Measurements from ENCODE around the gene PPM1H.
"Not testable (repeated sequence)": the region's sequence is repeated elsewhere in the genome, so short reads cannot be mapped to it uniquely, and the experiment has no call there.

The PPM1H gene

GRCh38 chr12:62689042-62689839 lies 245.7 kb downstream of the PPM1H start:
- no peak for FAIRE-seq
- DNase-seq (ENCODE audit: low spot score), result no peak

DNA sequence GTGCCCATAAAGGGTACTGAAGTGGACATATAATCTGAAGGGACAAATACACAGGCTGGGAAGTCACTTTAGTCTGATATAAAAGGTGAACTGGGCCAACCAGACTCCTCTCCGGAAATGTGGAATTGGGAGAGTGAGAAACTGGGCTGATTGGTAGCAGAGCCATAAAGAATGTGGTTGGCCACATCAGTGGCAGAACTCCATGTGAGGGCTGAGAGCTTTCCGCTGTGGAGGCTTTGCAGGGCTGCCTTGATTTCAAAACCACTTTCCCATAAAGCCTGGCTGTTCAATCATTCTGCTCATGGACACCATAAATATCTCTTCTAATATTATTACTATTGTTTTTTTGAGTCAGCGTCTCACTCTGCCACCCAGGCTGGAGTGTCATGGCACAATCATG lies 248.0 kb downstream of the PPM1H start:
- DNase-seq (ENCODE audit: low spot score) (no peak), FAIRE-seq (no peak)

GRCh38 chr12:62684570-62685295 lies 250.2 kb downstream of the PPM1H start:
- no peak for DNase-seq (ENCODE audit: low spot score)
- no peak for FAIRE-seq

GRCh38 chr12:62683776-62684569 lies 251.0 kb downstream of the PPM1H start:
- FAIRE-seq (no peak), DNase-seq (ENCODE audit: low spot score) (no peak)

DNA sequence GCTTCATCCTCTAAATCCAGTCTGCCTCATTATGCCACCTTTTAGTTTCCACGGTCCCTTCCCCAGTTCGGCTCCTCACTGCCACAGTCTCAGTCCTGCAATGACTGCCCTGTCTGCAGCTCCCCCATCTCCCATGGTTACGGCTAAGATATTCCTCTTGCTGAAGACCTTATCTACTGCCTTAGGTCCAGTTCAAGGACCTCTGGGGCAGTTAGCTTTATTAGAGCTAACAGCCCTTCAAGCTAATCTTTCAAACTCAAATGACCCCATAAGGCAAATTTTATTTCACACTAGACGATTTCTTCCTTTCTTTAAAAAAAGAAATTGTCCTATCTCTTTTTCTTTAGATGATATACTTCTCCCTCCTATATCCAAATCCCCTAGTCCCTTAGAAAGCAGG lies 253.6 kb downstream of the PPM1H start:
- DNase-seq (ENCODE audit: low spot score) (no peak), FAIRE-seq (no peak)

DNA sequence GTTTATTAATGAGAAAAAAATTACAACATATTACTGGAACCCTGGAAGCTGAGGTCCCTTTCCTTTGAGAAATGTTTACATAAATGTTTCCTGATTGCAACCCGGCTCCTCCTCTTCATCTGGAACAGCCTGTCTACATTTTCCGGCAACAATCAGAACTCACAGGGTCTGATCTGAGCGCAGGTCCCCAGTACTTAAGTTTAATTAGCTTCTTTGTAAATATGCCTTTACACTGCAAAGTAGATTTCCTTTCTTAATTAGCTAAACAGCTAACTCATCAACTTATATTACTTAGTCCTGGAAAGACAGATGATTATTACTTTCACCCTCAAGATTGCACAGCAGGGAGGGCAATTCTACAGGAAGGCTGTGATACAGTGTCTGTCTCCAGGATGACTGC lies 255.3 kb downstream of the PPM1H start:
- FAIRE-seq (no peak), DNase-seq (ENCODE audit: low spot score) (no peak)

DNA sequence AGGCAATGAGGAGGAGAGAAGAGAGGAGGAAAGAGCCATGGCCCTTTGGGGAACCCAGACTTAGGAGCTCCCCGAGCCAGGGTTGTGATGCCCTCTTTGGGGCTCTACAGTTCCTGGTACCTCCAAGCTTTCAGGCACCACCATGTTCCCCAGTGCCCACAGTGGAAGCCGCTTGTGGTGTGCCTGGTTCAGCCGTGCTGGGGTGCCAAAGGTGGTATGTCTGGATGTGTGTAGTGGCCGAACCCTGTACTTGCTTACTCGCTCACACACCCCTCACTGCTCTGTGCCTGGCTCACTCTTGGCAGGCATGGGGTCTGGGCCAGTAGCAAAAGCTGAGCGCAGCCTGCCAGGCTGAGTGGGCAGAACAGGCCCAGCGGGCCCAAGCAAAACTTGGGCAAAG lies 257.6 kb downstream of the PPM1H start:
- FAIRE-seq (no peak), DNase-seq (ENCODE audit: low spot score) (no peak)

DNA sequence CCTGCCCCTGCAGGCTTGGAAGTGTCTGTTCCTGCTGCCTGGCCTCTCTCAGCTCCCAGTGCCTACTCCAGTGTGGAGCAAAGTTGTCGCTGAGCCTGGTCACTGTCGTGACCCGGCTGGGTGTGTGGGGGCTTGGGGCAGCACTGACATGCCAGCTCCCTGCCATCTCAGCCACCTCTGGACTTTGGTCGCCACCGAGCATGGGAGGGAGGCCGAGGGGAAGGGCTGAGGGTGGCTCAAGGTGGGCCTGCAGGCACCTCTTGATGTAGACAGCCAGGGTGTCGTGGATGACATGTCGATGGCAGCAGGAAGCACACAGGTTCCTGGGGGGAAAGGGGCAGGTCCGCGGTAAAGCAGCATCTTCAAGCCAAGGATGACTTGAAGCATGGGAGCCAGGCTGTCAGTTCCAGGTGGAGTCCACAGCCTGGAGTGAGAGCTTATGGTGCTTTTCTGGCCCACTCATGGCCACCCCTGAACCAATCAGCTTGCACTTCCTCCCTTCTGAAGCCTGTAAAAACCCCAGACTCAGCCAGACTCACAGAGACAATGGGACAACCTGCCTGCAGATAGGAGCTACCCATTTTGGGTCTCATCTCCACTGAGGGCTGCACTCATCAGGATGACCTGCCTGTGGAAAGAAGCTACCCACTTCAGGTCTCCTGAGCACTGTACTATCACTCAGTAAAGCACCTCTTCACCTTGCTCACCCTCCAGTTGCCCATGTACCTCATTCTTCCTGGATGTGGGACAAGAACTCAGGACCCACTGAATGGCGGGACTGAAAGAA lies 258.2 kb downstream of the PPM1H start:
- DNase-seq (ENCODE audit: low spot score), result no peak
- no peak for FAIRE-seq

DNA sequence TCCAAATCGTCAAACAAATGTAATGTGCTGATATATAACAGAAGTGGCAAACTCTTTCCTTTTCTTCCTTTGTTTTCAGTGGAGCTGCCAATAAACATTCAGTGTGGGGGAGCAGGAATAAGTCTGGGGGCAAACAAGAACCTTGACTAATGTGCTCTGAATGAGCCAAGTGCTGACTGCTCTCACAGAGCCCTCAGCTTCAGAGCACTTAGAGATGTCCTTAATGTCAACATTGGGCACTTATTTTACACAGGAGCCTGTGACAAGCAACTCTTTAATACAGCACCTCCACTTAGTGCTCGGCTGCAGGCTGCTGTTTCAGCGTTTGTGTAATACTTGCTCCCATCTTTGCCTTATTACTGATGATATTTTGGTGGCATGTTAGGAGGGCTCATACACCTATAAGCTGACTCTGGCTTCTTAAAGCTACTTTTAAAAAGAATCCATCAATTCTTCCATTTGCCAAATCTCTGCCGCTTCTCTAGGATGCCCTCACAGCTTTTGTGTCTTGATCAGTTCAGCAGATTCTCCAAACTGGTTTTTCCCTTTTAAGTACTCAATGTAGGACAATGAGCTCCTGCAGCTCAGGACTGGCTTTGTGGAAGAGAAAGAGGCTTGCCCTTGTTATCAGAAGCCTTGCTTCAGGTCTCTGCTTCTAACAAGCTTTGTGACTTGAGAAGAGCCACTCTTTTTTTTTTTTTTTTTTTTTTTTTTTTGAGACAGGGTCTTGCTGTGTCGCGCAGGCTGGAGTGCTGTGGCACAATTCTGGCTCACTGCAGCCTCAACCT lies 261.7 kb downstream of the PPM1H start:
- FAIRE-seq, result no peak
- no peak for DNase-seq (ENCODE audit: low spot score)

- FAIRE-seq, result no peak
- DNase-seq (ENCODE audit: low spot score), result no peak
These were observed 263.8 kb downstream of the PPM1H start for GRCh38 chr12:62670986-62671720.

DNA sequence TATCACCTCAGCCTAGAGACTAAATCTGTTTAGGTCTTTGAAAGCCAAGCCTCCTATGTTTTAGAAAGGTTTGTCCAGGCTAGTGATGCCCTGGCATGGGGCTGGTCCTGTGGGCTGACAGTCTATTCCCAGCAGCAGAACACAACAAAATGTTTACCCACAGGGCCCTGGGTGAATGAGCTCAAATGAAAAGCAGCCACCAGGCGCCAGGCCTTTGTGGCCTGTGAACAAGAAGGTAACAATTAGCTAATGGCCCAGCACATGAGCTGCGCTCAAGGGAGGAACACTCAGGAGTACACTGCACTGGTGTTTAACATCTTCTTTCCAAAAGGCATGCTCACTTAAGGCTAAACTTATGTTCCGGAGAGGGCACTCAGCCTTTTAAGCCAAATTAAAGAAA lies 266.2 kb downstream of the PPM1H start:
- FAIRE-seq, result no peak
- DNase-seq (ENCODE audit: low spot score), result no peak

DNA sequence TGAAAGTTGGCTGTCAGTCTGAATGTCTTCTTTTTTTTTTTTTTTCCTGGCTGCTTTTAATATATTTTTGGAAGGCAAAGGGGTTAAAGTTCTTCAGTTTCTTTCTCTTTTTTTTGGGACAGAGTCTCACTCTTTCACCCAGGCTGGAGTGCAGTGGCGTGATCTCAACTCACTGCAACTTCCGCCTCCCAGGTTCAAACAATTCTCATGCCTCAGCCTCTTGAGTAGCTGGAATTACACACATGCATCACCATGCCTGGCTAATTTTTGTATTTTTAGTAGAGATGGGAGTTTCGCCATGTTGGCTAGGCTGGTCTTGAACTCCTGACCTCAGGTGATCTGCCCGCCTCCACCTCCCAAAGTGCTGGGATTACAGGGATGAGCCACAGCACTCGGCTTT lies 270.0 kb downstream of the PPM1H start:
- DNase-seq (ENCODE audit: low spot score); FAIRE-seq: not testable (repeated sequence)

GRCh38 chr12:62660756-62661155 lies 274.2 kb downstream of the PPM1H start:
- FAIRE-seq, result no peak

GRCh38 chr12:62659453-62660295 lies 275.3 kb downstream of the PPM1H start:
- DNase-seq (ENCODE audit: low spot score), result no peak
- no peak for FAIRE-seq

More at GRCh38 chr12:62660756-62661155, 274.2 kb downstream of the PPM1H start:
- peak; percentile 18 for DNase-seq (ENCODE audit: low spot score)

- FAIRE-seq (no peak), DNase-seq (ENCODE audit: low spot score) (no peak)
These were observed 276.0 kb downstream of the PPM1H start for GRCh38 chr12:62658910-62659309.

- DNase-seq (ENCODE audit: low spot score), result no peak
- FAIRE-seq, result no peak
These were observed 277.7 kb downstream of the PPM1H start for GRCh38 chr12:62657363-62657632.

DNA sequence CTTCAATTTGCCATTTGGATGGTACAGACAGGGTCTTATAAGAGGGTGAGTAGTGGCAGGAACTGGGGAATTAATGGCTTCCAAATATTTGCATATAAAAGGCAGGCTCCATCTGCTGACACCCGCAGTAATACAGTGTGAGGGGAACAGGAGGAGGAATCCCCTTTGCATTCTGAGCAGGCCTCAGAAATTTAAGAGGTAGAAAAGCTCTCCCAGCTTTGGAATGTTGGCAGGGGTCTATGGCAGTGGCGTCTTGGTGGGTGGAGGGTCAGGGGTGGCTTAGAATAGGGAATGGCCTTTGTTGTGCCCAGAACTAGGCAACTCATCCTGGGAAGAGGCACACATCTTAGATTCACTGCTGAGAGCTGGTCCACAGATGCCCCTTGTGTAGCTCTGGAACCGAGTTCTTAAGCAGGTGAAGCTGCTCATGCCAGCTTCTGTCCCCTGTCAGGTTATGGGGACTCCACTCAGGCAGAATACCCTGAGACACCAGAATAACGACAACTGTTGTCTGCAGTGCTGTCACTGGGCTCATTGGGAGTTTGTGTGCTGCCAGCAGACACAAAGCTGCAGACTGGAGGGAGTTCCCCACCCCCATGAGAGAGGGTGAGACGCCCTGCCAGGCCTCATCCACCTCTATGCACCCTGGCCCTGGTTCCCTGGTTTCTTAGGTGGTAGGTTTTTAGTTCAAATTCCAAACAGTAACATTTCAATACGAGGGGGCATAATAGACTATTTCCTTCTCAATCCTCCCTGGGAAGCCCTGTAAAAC lies 278.2 kb downstream of the PPM1H start:
- DNase-seq (ENCODE audit: low spot score) (no peak), FAIRE-seq (no peak)

GRCh38 chr12:62655666-62656151 lies 279.2 kb downstream of the PPM1H start:
- FAIRE-seq (no peak), DNase-seq (ENCODE audit: low spot score) (no peak)
